GM12892 (cell line): ENCODE data around the gene NR2C1.

Source experiments
- POLR2A ChIP-seq: IDR thresholded peaks from 2 replicates; pipeline ENCODE4 v1.6.1; 2011; ENCODE audit warnings: low read depth, low read length, control low read depth
- POLR2AphosphoS5 ChIP-seq: IDR thresholded peaks from 2 replicates; pipeline ENCODE4 v1.6.1; 2011; ENCODE audit warnings: low read depth, low read length, control low read depth
- TAF1 ChIP-seq: IDR thresholded peaks from 2 replicates; pipeline ENCODE4 v1.6.1; 2011; ENCODE audit warnings: low read depth, mild to moderate bottlenecking, control low read depth, low read length, borderline replicate concordance

GRCh38 chr12:95096852-95097251 is 23.4 kb upstream of the NR2C1 start:
- TF ChIP-seq POLR2A: no peak
- no peak for TF ChIP-seq POLR2AphosphoS5
- no peak for TF ChIP-seq TAF1
